Naive thymus-derived CD4-positive, alpha-beta T cell (primary cell): ENCODE results near the gene USP35. TPM values are rescaled to one million over a fixed set of nuclear protein-coding genes. Genes with fewer than 3 reads are reported as not detected.

Experiments
- ATAC-seq: fragments of 150-1000 bp; cut with Tn5 transposase; 2 replicates; pipeline ENCODE4 v1.10.0; 2021; ENCODE audit warnings: mild to moderate bottlenecking, moderate library complexity
- CTCF ChIA-PET: fragments of 350-600 bp; sonication (Branson Sonifier 250); formaldehyde crosslinking; loops from one replicate; lab custom pipeline; 2021; ENCODE audit warnings: antibody characterized with exemption; lab: Charles Lee
- POLR2A ChIA-PET: fragments of 350-600 bp; sonication (Branson Sonifier 250); formaldehyde crosslinking; loops from one replicate; lab custom pipeline; 2021; ENCODE audit warnings: antibody characterized with exemption, inconsistent platforms; lab: Charles Lee
- DNase-seq, 9 donors: peaks; one replicate each; pipeline versions ENCODE4 v3.0.0 to v3.0.0-alpha.2; 2020 to 2022; ENCODE audit warnings: mixed read lengths in 1 of 9
- H3K27ac ChIP-seq: one replicate; pipeline ENCODE4 v1.7.0; 2013; ENCODE audit warnings: mild to moderate bottlenecking, low read depth, low read length, moderate library complexity
- H3K27me3 ChIP-seq, 2 donors: one replicate each; pipeline ENCODE4 v1.7.0; 2013; ENCODE audit warnings: low read length in 2 of 2, mild to moderate bottlenecking in 2 of 2, moderate library complexity in 2 of 2; ENCODE audit not compliant: control insufficient read depth in 2 of 2, insufficient read depth in 2 of 2
- H3K36me3 ChIP-seq, 3 experiments: 1 replicate in 2 of 3; 2 replicates in 1 of 3; pipeline ENCODE4 v1.7.0; 2013; ENCODE audit warnings: low read length in 3 of 3, mild to moderate bottlenecking in 3 of 3, moderate library complexity in 1 of 3; ENCODE audit not compliant: insufficient read depth in 3 of 3, control insufficient read depth in 2 of 3
- H3K4me1 ChIP-seq, 2 donors: one replicate each; pipeline ENCODE4 v1.7.0; 2013; ENCODE audit warnings: low read length in 2 of 2, mild to moderate bottlenecking in 2 of 2, moderate library complexity in 1 of 2; ENCODE audit not compliant: control insufficient read depth in 2 of 2, insufficient read depth in 2 of 2
- H3K4me3 ChIP-seq: 2 replicates; pipeline ENCODE4 v1.7.0; 2013; ENCODE audit warnings: mild to moderate bottlenecking, low read length
- H3K9me3 ChIP-seq, 3 experiments: 1 replicate in 2 of 3; 2 replicates in 1 of 3; pipeline ENCODE4 v1.7.0; 2013; ENCODE audit warnings: low read length in 3 of 3; ENCODE audit not compliant: control insufficient read depth in 2 of 3
- H3K27ac Mint-ChIP-seq, 9 donors: one replicate each; pipeline ENCODE4 v1.8.0; 2020 to 2022; ENCODE audit warnings: mixed read lengths in 9 of 9, mild to moderate bottlenecking in 8 of 9, moderate library complexity in 5 of 9, inconsistent platforms in 2 of 9
- H3K27me3 Mint-ChIP-seq, 5 donors: one replicate each; pipeline ENCODE4 v1.8.0; 2021 to 2022; ENCODE audit warnings: mixed read lengths in 5 of 5, mild to moderate bottlenecking in 1 of 5
- H3K36me3 Mint-ChIP-seq, 5 donors: one replicate each; pipeline ENCODE4 v1.8.0; 2020 to 2022; ENCODE audit warnings: mixed read lengths in 5 of 5, mild to moderate bottlenecking in 3 of 5, inconsistent platforms in 1 of 5
- H3K4me1 Mint-ChIP-seq, 7 donors: one replicate each; pipeline ENCODE4 v1.8.0; 2020 to 2022; ENCODE audit warnings: mixed read lengths in 7 of 7, mild to moderate bottlenecking in 3 of 7, inconsistent platforms in 1 of 7
- H3K4me3 Mint-ChIP-seq, 10 donors: one replicate each; pipeline ENCODE4 v1.8.0; 2020 to 2022; ENCODE audit warnings: mild to moderate bottlenecking in 10 of 10, mixed read lengths in 10 of 10, moderate library complexity in 6 of 10, inconsistent platforms in 2 of 10
- H3K9me3 Mint-ChIP-seq, 11 donors: one replicate each; pipeline ENCODE4 v1.8.0; 2020 to 2022; ENCODE audit warnings: mixed read lengths in 11 of 11, mild to moderate bottlenecking in 4 of 11, inconsistent platforms in 1 of 11, moderate library complexity in 1 of 11
- intact Hi-C, 2 donors: fragments of 100-400 bp; cut with micrococcal nuclease; formaldehyde crosslinking; loops; one replicate each; pipeline ENCODE4 v1.15.1; 2023
- polyA plus RNA-seq, 2 donors: library from polyadenylated mRNA; unstranded; fragments of 300-500 nt; fragmentation: Illumina TruSeq; gene quantifications; one replicate each; pipeline ENCODE4 v1.2.3, GENCODE V29; 2021
- total RNA-seq, 6 experiments: library from RNA in 5 of 6; stranded (reverse) in 5 of 6; gene quantifications; 1 replicate in 5 of 6; 2 replicates in 1 of 6; pipeline ENCODE4 v1.2.3 and lab custom pipeline; 2021 to 2026

Gene USP35
- total and polyA plus RNA-seq, 7 experiments from 2014 or later: 1.2 to 19.2 (median 13.2) TPM

- peaks cover 0 to 26% (median 5%) of the 10 kb centered on the region in 5 donors for H3K36me3 Mint-ChIP-seq
- peak overlapping the region; percentile 3 to 62 (median 28) for H3K4me3 Mint-ChIP-seq
- peaks cover 0 to under 1% (median 0%) of the 10 kb centered on the region in 11 donors for H3K9me3 Mint-ChIP-seq
- ChIA-PET CTCF (interaction anchor here (0.8 kb wide), 1 partner anchor 34 kb away, joined by 3 read pairs; no protein-coding TSS in a partner anchor), POLR2A (interaction anchor here (0.7 to 6.9 kb wide), 2 partner anchors 8 to 193 kb away, joined by 6 to 78 read pairs; no protein-coding TSS in a partner anchor)
- no peak overlapping the region for H3K4me3 ChIP-seq
- H3K9me3 ChIP-seq: no peaks in the 10 kb centered on the region
- intact Hi-C loops: no loop called here
- H3K27me3 ChIP-seq: no peaks in the 10 kb centered on the region
- peaks cover 32 to 66% (median 57%) of the 10 kb centered on the region in 7 donors for H3K4me1 Mint-ChIP-seq
- DNase-seq: no peak
- H3K36me3 ChIP-seq: peaks cover 0 to 13% (median 0%) of the 10 kb centered on the region in 3 experiments
- peak overlapping the region; percentile 35 to 97 (median 77) for H3K27ac Mint-ChIP-seq
- H3K27me3 Mint-ChIP-seq: no peaks in the 10 kb centered on the region
- H3K4me1 ChIP-seq: peaks cover 5 to 44% of the 10 kb centered on the region in 2 donors
- no peak for ATAC-seq
- H3K27ac ChIP-seq: no peak overlapping the region
Observed at GRCh38 chr11:78192911-78193351, 4.2 kb downstream of the USP35 start.

- ChIA-PET POLR2A (interaction anchor here (0.7 to 1.4 kb wide), 2 partner anchors 9 to 194 kb away, joined by 4 to 6 read pairs; no protein-coding TSS in a partner anchor), CTCF (no interaction called here)
- intact Hi-C loops: no loop called here
- H3K27ac Mint-ChIP-seq: peak overlapping the region in 6 of 9 donors; percentile 32 to 97 (median 76)
- H3K4me3 ChIP-seq: no peak overlapping the region
- peaks cover 5 to 44% of the 10 kb centered on the region in 2 donors for H3K4me1 ChIP-seq
- H3K9me3 Mint-ChIP-seq: no peaks in the 10 kb centered on the region
- ATAC-seq: no peak
- peaks cover 0 to 30% (median 9%) of the 10 kb centered on the region in 5 donors for H3K36me3 Mint-ChIP-seq
- DNase-seq: no peak
- peaks cover 0 to 14% (median 0%) of the 10 kb centered on the region in 3 experiments for H3K36me3 ChIP-seq
- H3K27ac ChIP-seq: no peak overlapping the region
- H3K27me3 ChIP-seq: no peaks in the 10 kb centered on the region
- H3K27me3 Mint-ChIP-seq: no peaks in the 10 kb centered on the region
- no peaks in the 10 kb centered on the region for H3K9me3 ChIP-seq
- H3K4me3 Mint-ChIP-seq: no peak overlapping the region
- H3K4me1 Mint-ChIP-seq: peaks cover 29 to 68% (median 59%) of the 10 kb centered on the region in 7 donors
Observed at GRCh38 chr11:78193806-78194205, 5.1 kb downstream of the USP35 start.

- CTCF ChIA-PET: no interaction called here
- H3K4me3 ChIP-seq: no peak overlapping the region
- Mint-ChIP-seq H3K36me3 (peaks cover 0 to 32% (median 11%) of the 10 kb centered on the region in 5 donors), H3K27ac (peak overlapping the region in 8 of 9 donors; percentile 10 to 90 (median 66)), H3K27me3 (no peaks in the 10 kb centered on the region), H3K9me3 (no peaks in the 10 kb centered on the region), H3K4me1 (peaks cover 24 to 66% (median 58%) of the 10 kb centered on the region in 7 donors), H3K4me3 (no peak overlapping the region)
- no peak overlapping the region for H3K27ac ChIP-seq
- intact Hi-C loops: no loop called here
- POLR2A ChIA-PET: interaction anchor here (0.9 to 1.4 kb wide), 2 partner anchors 8 to 10 kb away, joined by 3 to 4 read pairs; no protein-coding TSS in a partner anchor
- no peaks in the 10 kb centered on the region for H3K9me3 ChIP-seq
- no peaks in the 10 kb centered on the region for H3K27me3 ChIP-seq
- DNase-seq: no peak
- peaks cover 0 to 11% (median 0%) of the 10 kb centered on the region in 3 experiments for H3K36me3 ChIP-seq
- H3K4me1 ChIP-seq: peaks cover 0 to 38% of the 10 kb centered on the region in 2 donors
- ATAC-seq: no peak
Observed at GRCh38 chr11:78194490-78194889, 5.8 kb downstream of the USP35 start.

GRCh38 chr11:78195917-78196560 lies 7.3 kb downstream of the USP35 start:
- no peak overlapping the region for H3K4me3 ChIP-seq
- H3K27ac Mint-ChIP-seq: peak overlapping the region in 3 of 9 donors; percentile 12 to 38 (median 17)
- no peaks in the 10 kb centered on the region for H3K27me3 Mint-ChIP-seq
- H3K27ac ChIP-seq: no peak overlapping the region
- peaks cover 0 to 29% of the 10 kb centered on the region in 2 donors for H3K4me1 ChIP-seq
- H3K4me1 Mint-ChIP-seq: peaks cover 14 to 64% (median 51%) of the 10 kb centered on the region in 7 donors
- no peak overlapping the region for H3K4me3 Mint-ChIP-seq
- ChIA-PET CTCF (no interaction called here), POLR2A (interaction anchor here (0.5 kb wide), 1 partner anchor 220 kb away, joined by 4 read pairs; no protein-coding TSS in a partner anchor)
- ATAC-seq (no peak), DNase-seq (no peak)
- H3K36me3 Mint-ChIP-seq: peaks cover 0 to 33% (median 13%) of the 10 kb centered on the region in 5 donors
- H3K9me3 ChIP-seq: no peaks in the 10 kb centered on the region
- intact Hi-C loops: no loop called here
- peaks cover 0 to 11% (median 0%) of the 10 kb centered on the region in 3 experiments for H3K36me3 ChIP-seq
- no peaks in the 10 kb centered on the region for H3K9me3 Mint-ChIP-seq
- H3K27me3 ChIP-seq: no peaks in the 10 kb centered on the region

GRCh38 chr11:78196661-78197091 lies 8.0 kb downstream of the USP35 start:
- Mint-ChIP-seq H3K4me3 (no peak overlapping the region), H3K4me1 (peaks cover 18 to 64% (median 53%) of the 10 kb centered on the region in 7 donors), H3K27me3 (no peaks in the 10 kb centered on the region), H3K36me3 (peaks cover 0 to 34% (median 13%) of the 10 kb centered on the region in 5 donors), H3K27ac (peak overlapping the region in 2 of 9 donors; percentile 45 to 95), H3K9me3 (no peaks in the 10 kb centered on the region)
- no peaks in the 10 kb centered on the region for H3K27me3 ChIP-seq
- ChIA-PET CTCF (no interaction called here), POLR2A (no interaction called here)
- DNase-seq (no peak), ATAC-seq (no peak)
- no peaks in the 10 kb centered on the region for H3K9me3 ChIP-seq
- peaks cover 0 to 11% (median 0%) of the 10 kb centered on the region in 3 experiments for H3K36me3 ChIP-seq
- H3K4me3 ChIP-seq: no peak overlapping the region
- intact Hi-C loops: no loop called here
- H3K4me1 ChIP-seq: peaks cover 1 to 31% of the 10 kb centered on the region in 2 donors
- H3K27ac ChIP-seq: no peak overlapping the region

- H3K36me3 Mint-ChIP-seq: peaks cover 0 to 38% (median 12%) of the 10 kb centered on the region in 5 donors
- peak overlapping the region in 2 of 9 donors; percentile 39 to 95 for H3K27ac Mint-ChIP-seq
- DNase-seq: no peak
- Histone ChIP-seq H3K27ac (no peak overlapping the region), H3K4me3 (no peak overlapping the region), H3K4me1 (peaks cover 12 to 33% of the 10 kb centered on the region in 2 donors), H3K9me3 (no peaks in the 10 kb centered on the region), H3K27me3 (no peaks in the 10 kb centered on the region), H3K36me3 (peaks cover 0 to 11% (median 0%) of the 10 kb centered on the region in 3 experiments)
- ChIA-PET CTCF (interaction anchor here (0.5 kb wide), 1 partner anchor 126 kb away, joined by 4 read pairs; no protein-coding TSS in a partner anchor), POLR2A (interaction anchor here (6.1 kb wide), 1 partner anchor 8 kb away, joined by 78 read pairs; the partner anchor contains the start of genes KCTD21 and USP35)
- no peak for ATAC-seq
- no peak overlapping the region for H3K4me3 Mint-ChIP-seq
- no peaks in the 10 kb centered on the region for H3K9me3 Mint-ChIP-seq
- H3K27me3 Mint-ChIP-seq: no peaks in the 10 kb centered on the region
- intact Hi-C loops: no loop called here
- H3K4me1 Mint-ChIP-seq: peaks cover 23 to 67% (median 58%) of the 10 kb centered on the region in 7 donors
Observed at GRCh38 chr11:78197816-78198215, 9.1 kb downstream of the USP35 start.
